ENCODE results near the gene GRIN2A. TPM values are rescaled to one million over a fixed set of nuclear protein-coding genes. Genes with fewer than 3 reads are reported as not detected.

GRIN2A gene
- total and polyA plus RNA-seq, 2 of the 8 experiments (the other 6 are each of a cell fraction or from before 2014, with no cell fraction given), result 0.18 to 1.8 TPM

GRCh38 chr16:9847146-9847545 is 335.1 kb downstream of the GRIN2A start (continued):
- no peak for TF ChIP-seq KDM1A (IDR thresholded peaks at IDR 0.05; ENCODE audit: borderline replicate concordance, low read length)
- TF ChIP-seq EGR1 (IDR thresholded peaks at IDR 0.05; ENCODE audit: borderline replicate concordance, low read depth, low read length), result no peak
